ENCODE measurements around the gene SPP1. TPM values are rescaled to one million over a fixed set of nuclear protein-coding genes. Genes with fewer than 3 reads are reported as not detected.

The SPP1 gene
- total RNA-seq, 1 experiment from 2014 or later, result 4.1 TPM

- intact Hi-C loops (cut with micrococcal nuclease), result no loop called here
- peaks cover 0 to 7% of the 10 kb centered on the region in 2 experiments; a peak in 3 of 4 replicates for H3K4me1 ChIP-seq (ENCODE audit: control insufficient read depth in 1 of 2, insufficient read depth in 2 of 2, low read length in 2 of 2)
- ATAC-seq, result no peak
- H3K9me2 ChIP-seq (ENCODE audit: insufficient read depth), result peaks cover 4% of the 10 kb centered on the region; the same call in 1 of the 2 replicates
- POLR2A ChIA-PET, result no interaction called here
- CTCF ChIA-PET, result no interaction called here
- H3K79me2 ChIP-seq (ENCODE audit: insufficient read depth, low read length), result peaks cover 2% of the 10 kb centered on the region
- no peak overlapping the region for H3K4me3 ChIP-seq (replicated peaks in 1 of 2; ENCODE audit: low read depth in 1 of 2, low read length in 2 of 2)
- no peak overlapping the region for H2AFZ ChIP-seq (ENCODE audit: low read depth, low read length, poor library complexity, severe bottlenecking)
- no peaks in the 10 kb centered on the region for H3K27me3 ChIP-seq (ENCODE audit: insufficient read depth, low read length)
- DNase-seq (ENCODE audit: low read depth, low spot score), result no peak
- no peak overlapping the region for H3K9ac ChIP-seq (ENCODE audit: low read length)
- H3K9me3 ChIP-seq (ENCODE audit: control insufficient read depth in 1 of 2, insufficient read depth in 1 of 2, low read depth in 1 of 2, low read length in 2 of 2), result no peaks in the 10 kb centered on the region
- RAD21 ChIA-PET (ENCODE audit: low non-redundant PET in 1 of 2, low total read pairs in 2 of 2, uncharacterized antibody in 2 of 2, unreplicated experiment in 2 of 2), result no interaction called here
- H3K27ac ChIP-seq (ENCODE audit: low read depth, low read length), result no peak overlapping the region
- no TSS peak for BruUV-seq (replicated peaks)
- TF ChIP-seq CBX3 (IDR thresholded peaks at IDR 0.05; ENCODE audit: low read depth), result no peak
- no peak for TF ChIP-seq SIN3A (IDR thresholded peaks at IDR 0.05; ENCODE audit: low read depth)
- TF ChIP-seq EZH2 (IDR thresholded peaks at IDR 0.05), result no peak
- TF ChIP-seq, protein P1, sequence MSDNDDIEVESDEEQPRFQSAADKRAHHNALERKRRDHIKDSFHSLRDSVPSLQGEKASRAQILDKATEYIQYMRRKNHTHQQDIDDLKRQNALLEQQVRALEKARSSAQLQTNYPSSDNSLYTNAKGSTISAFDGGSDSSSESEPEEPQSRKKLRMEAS (IDR thresholded peaks at IDR 0.05), result no peak
- no peak for TF ChIP-seq ELF1 (IDR thresholded peaks at IDR 0.05; ENCODE audit: borderline replicate concordance, low read depth)
- no peak for TF ChIP-seq ZNF274 (IDR thresholded peaks at IDR 0.05; ENCODE audit: low read depth, low read length)
- no peak for TF ChIP-seq RAD21 (IDR thresholded peaks at IDR 0.05; ENCODE audit: low read depth)
- H3K36me3 ChIP-seq (ENCODE audit: control insufficient read depth in 1 of 2, insufficient read depth in 2 of 2, low read length in 2 of 2), result no peaks in the 10 kb centered on the region
- no peak overlapping the region for H3K4me2 ChIP-seq (ENCODE audit: low read length)
- no peaks in the 10 kb centered on the region for H4K20me1 ChIP-seq (ENCODE audit: insufficient read depth)
Observed at GRCh38 chr4:88003261-88003660, 27.7 kb downstream of the SPP1 start.

DNA sequence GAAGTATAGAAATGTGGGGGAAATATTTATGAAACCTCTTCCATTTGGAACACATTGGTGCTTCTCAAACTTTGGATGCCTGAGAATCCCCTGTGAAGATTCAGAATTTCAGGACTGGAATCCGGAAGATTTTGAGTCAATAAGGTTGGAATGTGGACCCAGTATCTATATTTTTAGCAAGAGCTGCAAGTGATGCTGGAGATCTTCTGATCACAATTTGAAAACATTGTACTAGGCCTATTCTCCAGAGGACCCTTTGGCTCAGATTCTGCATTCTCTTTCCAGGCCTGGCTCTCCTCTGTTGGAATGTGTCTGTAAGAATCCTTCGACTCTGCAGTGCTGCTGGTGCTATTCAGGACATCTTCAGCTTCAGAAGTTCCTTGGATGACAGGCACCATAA is 29.6 kb downstream of the SPP1 start:
- Histone ChIP-seq H3K79me2 (ENCODE audit: insufficient read depth, low read length) (peaks cover 20% of the 10 kb centered on the region), H3K4me2 (ENCODE audit: low read length) (no peak overlapping the region), H3K4me3 (replicated peaks in 1 of 2; ENCODE audit: low read depth in 1 of 2, low read length in 2 of 2) (no peak overlapping the region), H3K36me3 (ENCODE audit: control insufficient read depth in 1 of 2, insufficient read depth in 2 of 2, low read length in 2 of 2) (no peaks in the 10 kb centered on the region), H3K9me2 (ENCODE audit: insufficient read depth) (peaks cover 4% of the 10 kb centered on the region; the same call in 1 of the 2 replicates), H3K9me3 (ENCODE audit: control insufficient read depth in 1 of 2, insufficient read depth in 1 of 2, low read depth in 1 of 2, low read length in 2 of 2) (no peaks in the 10 kb centered on the region), H3K27ac (ENCODE audit: low read depth, low read length) (no peak overlapping the region), H3K4me1 (ENCODE audit: control insufficient read depth in 1 of 2, insufficient read depth in 2 of 2, low read length in 2 of 2) (peaks cover 5 to 18% of the 10 kb centered on the region in 2 experiments; a peak in 3 of 4 replicates), H3K27me3 (ENCODE audit: insufficient read depth, low read length) (no peaks in the 10 kb centered on the region), H2AFZ (ENCODE audit: low read depth, low read length, poor library complexity, severe bottlenecking) (no peak overlapping the region), H3K9ac (ENCODE audit: low read length) (no peak overlapping the region), H4K20me1 (ENCODE audit: insufficient read depth) (no peaks in the 10 kb centered on the region; the same call in 1 of the 2 replicates)
- CTCF ChIA-PET, result no interaction called here
- TF ChIP-seq JUND (IDR thresholded peaks at IDR 0.05), result no peak
- TF ChIP-seq EZH2 (IDR thresholded peaks at IDR 0.05), result no peak
- no TSS peak for BruUV-seq (replicated peaks)
- RAD21 ChIA-PET (ENCODE audit: low non-redundant PET in 1 of 2, low total read pairs in 2 of 2, uncharacterized antibody in 2 of 2, unreplicated experiment in 2 of 2), result no interaction called here
- intact Hi-C loops (cut with micrococcal nuclease), result no loop called here
- POLR2A ChIA-PET, result no interaction called here
- DNase-seq (ENCODE audit: low read depth, low spot score), result no peak
- ATAC-seq, result no peak
